Ascending aorta (tissue), 2 donors: ENCODE measurements around the gene LRRN4. TPM values are rescaled to one million over a fixed set of nuclear protein-coding genes. Genes with fewer than 3 reads are reported as not detected.
A peak's percentile ranks its signal among the peaks of the same experiment; 100 is the strongest.
"Not testable (repeated sequence)": the region's sequence is repeated elsewhere in the genome, so short reads cannot be mapped to it uniquely, and the experiment has no call there.

Experiments used
- DNase-seq, 2 donors: peaks; one replicate each; pipeline ENCODE4 v3.0.0-alpha.2; 2019; ENCODE audit warnings: low spot score in 2 of 2
- H3K27ac ChIP-seq, 2 donors: fragments of 200-600 bp; sonication (generic); one replicate each; pipeline ENCODE4 v1.5.1; 2016 to 2017; ENCODE audit warnings: mild to moderate bottlenecking in 1 of 2
- H3K27me3 ChIP-seq: fragments of 200-600 bp; sonication (generic); one replicate; pipeline ENCODE4 v1.5.1; 2017
- H3K36me3 ChIP-seq, 2 donors: fragments of 200-600 bp; sonication (generic); one replicate each; pipeline ENCODE4 v1.5.1; 2016
- H3K4me1 ChIP-seq, 2 donors: fragments of 200-600 bp; sonication (generic); one replicate each; pipeline ENCODE4 v1.5.1; 2016 to 2017; ENCODE audit warnings: mild to moderate bottlenecking in 1 of 2
- H3K4me3 ChIP-seq, 2 donors: fragments of 200-600 bp; sonication (generic); one replicate each; pipeline ENCODE4 v1.5.1; 2016 to 2017; ENCODE audit warnings: mild to moderate bottlenecking in 1 of 2
- H3K9me3 ChIP-seq, 2 donors: fragments of 200-600 bp; sonication (generic); one replicate each; pipeline ENCODE4 v1.5.1; 2016
- CTCF ChIP-seq, 3 experiments: fragments of 200-600 bp in 2 of 3; fragments of 450-650 bp in 1 of 3; sonication (generic) in 2 of 3; IDR thresholded peaks; one replicate each; pipeline ENCODE4 v1.5.1; 2016 to 2019; ENCODE audit warnings: antibody characterized with exemption in 3 of 3, mild to moderate bottlenecking in 1 of 3, moderate library complexity in 1 of 3
- intact Hi-C: fragments of 100-400 bp; cut with DNase I; formaldehyde crosslinking; loops from one replicate; pipeline ENCODE4 v1.15.1; 2023
- total RNA-seq: library from RNA; depleted of rRNA; stranded (reverse); fragments of >200 nt; gene quantifications from one replicate; pipeline ENCODE4 v1.1.0, GENCODE V29; 2016

LRRN4 gene
- total RNA-seq, 1 donor from 2014 or later, result not detected

- H3K27ac ChIP-seq, result no peak overlapping the region
- no peaks in the 10 kb centered on the region for H3K9me3 ChIP-seq
- H3K27me3 ChIP-seq, result no peaks in the 10 kb centered on the region
- no peak for DNase-seq
- H3K4me3 ChIP-seq, result no peak overlapping the region
- TF ChIP-seq CTCF (IDR thresholded peaks at IDR 0.05), result no peak
- H3K36me3 ChIP-seq, result no peaks in the 10 kb centered on the region
- peaks cover 0 to 4% of the 10 kb centered on the region in 2 donors for H3K4me1 ChIP-seq
- intact Hi-C loops, result no loop called here
These were observed 1.4 kb upstream of the LRRN4 start for GRCh38 chr20:6055161-6055783.

- H3K36me3 ChIP-seq, H3K27me3 ChIP-seq, H3K9me3 ChIP-seq, intact Hi-C loops, H3K27ac ChIP-seq, DNase-seq, H3K4me3 ChIP-seq, H3K4me1 ChIP-seq: not testable (repeated sequence)
These were observed 810 bp upstream of the LRRN4 start for GRCh38 chr20:6054689-6055051.

- peaks cover 0 to 4% of the 10 kb centered on the region in 2 donors for H3K4me1 ChIP-seq
- TF ChIP-seq CTCF (IDR thresholded peaks at IDR 0.05), result no peak
- no peaks in the 10 kb centered on the region for H3K9me3 ChIP-seq
- DNase-seq, result no peak
- no peaks in the 10 kb centered on the region for H3K36me3 ChIP-seq
- no peak overlapping the region for H3K4me3 ChIP-seq
- H3K27me3 ChIP-seq, result no peaks in the 10 kb centered on the region
- intact Hi-C loops, result no loop called here
- H3K27ac ChIP-seq, result no peak overlapping the region
These were observed 640 bp downstream of the LRRN4 start for GRCh38 chr20:6053064-6053775.

GRCh38 chr20:6051505-6051904 is 2.4 kb downstream of the LRRN4 start:
- H3K27ac ChIP-seq, result no peak overlapping the region
- no peaks in the 10 kb centered on the region for H3K9me3 ChIP-seq
- H3K4me1 ChIP-seq, result peaks cover 0 to 4% of the 10 kb centered on the region in 2 donors
- DNase-seq, result no peak
- TF ChIP-seq CTCF (IDR thresholded peaks at IDR 0.05), result no peak
- H3K27me3 ChIP-seq, result no peaks in the 10 kb centered on the region
- intact Hi-C loops, result no loop called here
- no peaks in the 10 kb centered on the region for H3K36me3 ChIP-seq
- peak overlapping the region in 1 of 2 donors; percentile 56 for H3K4me3 ChIP-seq

GRCh38 chr20:6048391-6048790 is 5.5 kb downstream of the LRRN4 start:
- H3K27me3 ChIP-seq, result no peaks in the 10 kb centered on the region
- no peaks in the 10 kb centered on the region for H3K9me3 ChIP-seq
- peaks cover 0 to 4% of the 10 kb centered on the region in 2 donors for H3K4me1 ChIP-seq
- DNase-seq, result no peak
- no peak overlapping the region for H3K4me3 ChIP-seq
- H3K36me3 ChIP-seq, result no peaks in the 10 kb centered on the region
- intact Hi-C loops, result no loop called here
- TF ChIP-seq CTCF (IDR thresholded peaks at IDR 0.05), result no peak
- H3K27ac ChIP-seq, result no peak overlapping the region

GRCh38 chr20:6046432-6046831 is 7.4 kb downstream of the LRRN4 start:
- Histone ChIP-seq H3K27ac (no peak overlapping the region), H3K4me3 (no peak overlapping the region), H3K4me1 (no peaks in the 10 kb centered on the region), H3K9me3 (no peaks in the 10 kb centered on the region), H3K27me3 (no peaks in the 10 kb centered on the region), H3K36me3 (peaks cover 5 to 11% of the 10 kb centered on the region in 2 donors)
- TF ChIP-seq CTCF (IDR thresholded peaks at IDR 0.05), result no peak
- no peak for DNase-seq
- intact Hi-C loops, result no loop called here
